ENCODE results near the gene FAM174C.
A peak's percentile ranks its signal among the peaks of the same experiment; 100 is the strongest.

FAM174C gene

GRCh38 chr19:1250437-1251260 lies 24.7 kb upstream of the FAM174C start:
- DNase-seq (ENCODE audit: low spot score), result no peak

GRCh38 chr19:1251330-1252220 lies 23.8 kb upstream of the FAM174C start:
- no peak for DNase-seq (ENCODE audit: low spot score)

GRCh38 chr19:1252221-1252820 lies 23.0 kb upstream of the FAM174C start:
- peak; percentile 92 for DNase-seq (ENCODE audit: low spot score)

- DNase-seq (ENCODE audit: low spot score), result peak; percentile 85
These were observed 22.4 kb upstream of the FAM174C start for GRCh38 chr19:1252821-1253513.

- DNase-seq (ENCODE audit: low spot score), result no peak
These were observed 21.7 kb upstream of the FAM174C start for GRCh38 chr19:1253514-1254080.

- no peak for DNase-seq (ENCODE audit: low spot score)
These were observed 21.2 kb upstream of the FAM174C start for GRCh38 chr19:1254081-1254527.

GRCh38 chr19:1254530-1255185 lies 20.7 kb upstream of the FAM174C start:
- no peak for DNase-seq (ENCODE audit: low spot score)

- DNase-seq (ENCODE audit: low spot score), result no peak
These were observed 19.9 kb upstream of the FAM174C start for GRCh38 chr19:1255186-1256161.

- no peak for DNase-seq (ENCODE audit: low spot score)
These were observed 18.5 kb upstream of the FAM174C start for GRCh38 chr19:1256646-1257474.

GRCh38 chr19:1257475-1258162 lies 17.7 kb upstream of the FAM174C start:
- no peak for DNase-seq (ENCODE audit: low spot score)

- DNase-seq (ENCODE audit: low spot score), result no peak
These were observed 17.2 kb upstream of the FAM174C start for GRCh38 chr19:1258163-1258492.

GRCh38 chr19:1258707-1259205 lies 16.6 kb upstream of the FAM174C start:
- DNase-seq (ENCODE audit: low spot score), result no peak

- DNase-seq (ENCODE audit: low spot score), result peak; percentile 65
These were observed 16.0 kb upstream of the FAM174C start for GRCh38 chr19:1259206-1259875.

- DNase-seq (ENCODE audit: low spot score), result no peak
These were observed 15.2 kb upstream of the FAM174C start for GRCh38 chr19:1259876-1260748.

GRCh38 chr19:1260749-1261537 lies 14.4 kb upstream of the FAM174C start:
- DNase-seq (ENCODE audit: low spot score), result peak; percentile 97

GRCh38 chr19:1261538-1261797 lies 13.9 kb upstream of the FAM174C start:
- no peak for DNase-seq (ENCODE audit: low spot score)

All from LoVo (cell line).